Measurements from ENCODE around the gene PLRG1. TPM values are rescaled to one million over a fixed set of nuclear protein-coding genes. Genes with fewer than 3 reads are reported as not detected.

PLRG1 gene
- total and polyA plus RNA-seq, 2 of the 8 experiments (the other 6 are each of a cell fraction or from before 2014, with no cell fraction given), result 63.5 to 108 TPM

DNA sequence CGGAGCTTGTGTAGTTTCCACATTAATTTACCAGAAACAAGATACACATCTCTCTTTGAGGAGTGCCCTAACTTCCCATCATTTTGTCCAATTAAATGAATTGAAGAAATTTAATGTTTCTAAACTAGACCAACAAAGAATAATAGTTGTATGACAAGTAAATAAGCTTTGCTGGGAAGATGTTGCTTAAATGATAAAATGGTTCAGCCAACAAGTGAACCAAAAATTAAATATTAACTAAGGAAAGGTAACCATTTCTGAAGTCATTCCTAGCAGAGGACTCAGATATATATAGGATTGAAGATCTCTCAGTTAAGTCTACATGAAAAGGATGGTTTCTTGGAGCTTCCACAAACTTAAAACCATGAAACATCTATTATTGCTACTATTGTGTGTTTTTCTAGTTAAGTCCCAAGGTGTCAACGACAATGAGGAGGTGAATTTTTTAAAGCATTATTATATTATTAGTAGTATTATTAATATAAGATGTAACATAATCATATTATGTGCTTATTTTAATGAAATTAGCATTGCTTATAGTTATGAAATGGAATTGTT, 12.6 kb upstream of the PLRG1 start, which contains the start of gene FGB:
Gene FGB, plus strand, starts transcription at position 315 of the 558 bp plus-strand sequence. Its CDS starts 8 bp downstream, at position 323.
- Histone ChIP-seq H3K36me3 (ENCODE audit: control insufficient read depth in 2 of 4, insufficient read depth in 4 of 4, low read length in 3 of 4) (no peaks in the 10 kb centered on the region), H2BK20ac (ENCODE audit: low read length) (no peak within 1 kb of the TSS), H3K4me3 (ENCODE audit: extremely low read depth in 1 of 4, insufficient read depth in 2 of 4, low read depth in 3 of 4, low read length in 4 of 4) (no peak within 1 kb of the TSS), H3K79me1 (ENCODE audit: low read depth, low read length) (no peaks in the 10 kb centered on the region), H3K4me2 (ENCODE audit: insufficient read depth in 1 of 2, low read depth in 2 of 2, low read length in 2 of 2) (no peak within 1 kb of the TSS), H3K14ac (ENCODE audit: insufficient read length) (no peak within 1 kb of the TSS), H3K23ac (ENCODE audit: insufficient read length) (no peak within 1 kb of the TSS), H3K27me3 (replicated peaks in 1 of 4; ENCODE audit: control insufficient read depth in 3 of 4, extremely low read depth in 1 of 4, insufficient read depth in 3 of 4, low read length in 3 of 4) (no peaks in the 10 kb centered on the region), H2BK120ac (replicated peaks; ENCODE audit: low read depth, low read length) (no peak within 1 kb of the TSS), H3K9me3 (ENCODE audit: insufficient read depth in 2 of 2, low read depth in 1 of 2, low read length in 1 of 2) (no peaks in the 10 kb centered on the region), H2BK12ac (ENCODE audit: low read depth, low read length) (no peak within 1 kb of the TSS), H3K4me1 (replicated peaks in 1 of 4; ENCODE audit: control insufficient read depth in 3 of 4, insufficient read depth in 4 of 4, low read length in 3 of 4) (no peaks in the 10 kb centered on the region), H4K8ac (ENCODE audit: extremely low read depth, insufficient read depth, low read length) (no peak within 1 kb of the TSS), H3K79me2 (ENCODE audit: control insufficient read depth in 1 of 2, insufficient read depth in 2 of 2, low read length in 2 of 2) (no peaks in the 10 kb centered on the region), H4K91ac (replicated peaks; ENCODE audit: insufficient read length, low read length) (no peak within 1 kb of the TSS), H3K23me2 (ENCODE audit: low read depth, low read length) (no peaks in the 10 kb centered on the region), H2BK15ac (ENCODE audit: low read length) (no peak within 1 kb of the TSS), H2AFZ (ENCODE audit: low read length) (no peak within 1 kb of the TSS), H4K5ac (ENCODE audit: insufficient read length, low read depth, low read length) (no peak within 1 kb of the TSS), H2BK5ac (ENCODE audit: low read depth, low read length) (no peak within 1 kb of the TSS), H3K4ac (replicated peaks; ENCODE audit: insufficient read length, low read depth, low read length) (no peak within 1 kb of the TSS), H4K20me1 (replicated peaks in 1 of 2; ENCODE audit: control insufficient read depth in 1 of 2, insufficient read depth in 2 of 2, low read length in 2 of 2) (no peaks in the 10 kb centered on the region), H3K9ac (replicated peaks in 1 of 4; ENCODE audit: extremely low read depth in 1 of 4, low read depth in 3 of 4, low read length in 3 of 4) (no peak within 1 kb of the TSS), H3K18ac (ENCODE audit: extremely low read depth, low read length) (no peak within 1 kb of the TSS), H3K56ac (replicated peaks; ENCODE audit: insufficient read length, low read depth, low read length) (no peak within 1 kb of the TSS), H2AK5ac (ENCODE audit: low read depth, low read length) (no peak within 1 kb of the TSS), H3K27ac (ENCODE audit: low read depth, low read length) (no peak within 1 kb of the TSS)
- ChIA-PET POLR2A (ENCODE audit: partially characterized antibody) (no interaction called here), CTCF (ENCODE audit: partially characterized antibody) (interaction anchor here (0.5 to 2.3 kb wide), 8 partner anchors 9 to 346 kb away, joined by 3 to 14 read pairs (median 4); no protein-coding TSS in a partner anchor)
- no peak for DNase-seq (ENCODE audit: low read depth in 1 of 2, low spot score in 2 of 2)
- FAIRE-seq, result no peak
- WGBS, 2 experiments (ENCODE audit: extremely low coverage in 1 of 2, insufficient coverage in 1 of 2, insufficient read length in 1 of 2, insufficient replicate concordance in 2 of 2, low coverage in 1 of 2, low lambda C conversion rate in 2 of 2, missing lambda C conversion rate in 1 of 2), result 83% methylated on average over 2 of the region's 2 CpGs; no CpG with 5 or more reads in 1 of the 2 experiments
- TF ChIP-seq POLR2AphosphoS5 (IDR thresholded peaks at IDR 0.05; ENCODE audit: low read depth, low read length) (no peak), RXRA (IDR thresholded peaks at IDR 0.05; ENCODE audit: insufficient read depth, low read depth, low read length) (no peak), BACH1 (IDR thresholded peaks at IDR 0.05; ENCODE audit: low read length) (no peak), SP1 (IDR thresholded peaks at IDR 0.05; ENCODE audit: low read depth, low read length) (no peak), FOSL1 (IDR thresholded peaks at IDR 0.05; ENCODE audit: insufficient read depth, low read depth, low read length) (no peak), CTBP2 (IDR thresholded peaks at IDR 0.05; ENCODE audit: borderline replicate concordance, insufficient read depth, insufficient read length, low read length) (no peak), SIN3A (conservative IDR thresholded peaks at IDR 0.05 in 1 of 2, IDR thresholded peaks at IDR 0.05 in 1 of 2; ENCODE audit: low read depth in 1 of 2, low read length in 2 of 2) (no peak), MAX (IDR thresholded peaks at IDR 0.05) (no peak), SIRT6 (IDR thresholded peaks at IDR 0.05; ENCODE audit: low read length) (no peak)

Measured in H1 (cell line).